ENCODE results near the gene FAAP100. TPM values are rescaled to one million over a fixed set of nuclear protein-coding genes. Genes with fewer than 3 reads are reported as not detected.
A peak's percentile ranks its signal among the peaks of the same experiment; 100 is the strongest.

FAAP100 gene
- polyA plus RNA-seq, 1 donor (not counting 4 experiments of a cell fraction or from before 2014, with no cell fraction given), result 3.8 TPM

DNA sequence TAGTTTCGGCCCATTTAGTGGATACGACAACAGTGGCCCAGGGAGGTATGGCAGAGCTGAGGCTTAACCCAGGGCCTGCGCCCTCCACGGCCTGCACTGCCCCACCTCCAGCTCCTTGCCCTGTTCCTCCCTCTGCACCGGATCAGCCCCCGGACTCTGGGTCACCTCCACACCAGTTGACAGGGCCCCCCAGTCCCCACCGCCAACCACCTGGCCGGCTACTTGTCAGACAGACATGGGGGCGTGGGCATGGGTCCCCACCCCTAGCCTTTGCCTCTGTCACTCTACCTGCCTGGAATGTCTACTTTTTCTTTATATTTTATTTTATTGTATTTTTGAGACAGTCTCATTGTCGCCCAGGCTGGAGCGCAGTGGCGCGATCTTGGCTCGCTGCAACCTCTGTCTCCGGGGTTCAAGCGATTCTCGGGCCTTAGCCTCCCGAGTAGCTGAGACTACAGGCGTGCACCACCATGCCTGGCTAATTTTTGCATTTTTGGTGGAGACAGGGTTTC is 36.6 kb downstream of the FAAP100 start:
- peaks cover 19% of the 10 kb centered on the region for H3K79me2 ChIP-seq (ENCODE audit: control insufficient read depth, insufficient read depth, low read length)
- H3K27ac ChIP-seq (ENCODE audit: control insufficient read depth, insufficient read depth, low read length), result peak overlapping the region; percentile 49
- DNase-seq (ENCODE audit: low read depth, low spot score), result no peak
- peaks cover 14% of the 10 kb centered on the region for H3K4me1 ChIP-seq (ENCODE audit: control insufficient read depth, extremely low read depth, insufficient read depth, low read length)
- no peak overlapping the region for H2AFZ ChIP-seq (ENCODE audit: control insufficient read depth, low read length)
- no peaks in the 10 kb centered on the region for H3K27me3 ChIP-seq (ENCODE audit: control insufficient read depth, extremely low read depth, insufficient read depth, low read length)
- TF ChIP-seq, protein P1, sequence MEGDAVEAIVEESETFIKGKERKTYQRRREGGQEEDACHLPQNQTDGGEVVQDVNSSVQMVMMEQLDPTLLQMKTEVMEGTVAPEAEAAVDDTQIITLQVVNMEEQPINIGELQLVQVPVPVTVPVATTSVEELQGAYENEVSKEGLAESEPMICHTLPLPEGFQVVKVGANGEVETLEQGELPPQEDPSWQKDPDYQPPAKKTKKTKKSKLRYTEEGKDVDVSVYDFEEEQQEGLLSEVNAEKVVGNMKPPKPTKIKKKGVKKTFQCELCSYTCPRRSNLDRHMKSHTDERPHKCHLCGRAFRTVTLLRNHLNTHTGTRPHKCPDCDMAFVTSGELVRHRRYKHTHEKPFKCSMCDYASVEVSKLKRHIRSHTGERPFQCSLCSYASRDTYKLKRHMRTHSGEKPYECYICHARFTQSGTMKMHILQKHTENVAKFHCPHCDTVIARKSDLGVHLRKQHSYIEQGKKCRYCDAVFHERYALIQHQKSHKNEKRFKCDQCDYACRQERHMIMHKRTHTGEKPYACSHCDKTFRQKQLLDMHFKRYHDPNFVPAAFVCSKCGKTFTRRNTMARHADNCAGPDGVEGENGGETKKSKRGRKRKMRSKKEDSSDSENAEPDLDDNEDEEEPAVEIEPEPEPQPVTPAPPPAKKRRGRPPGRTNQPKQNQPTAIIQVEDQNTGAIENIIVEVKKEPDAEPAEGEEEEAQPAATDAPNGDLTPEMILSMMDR (optimal IDR thresholded peaks at IDR 0.05 in 1 of 3, IDR thresholded peaks at IDR 0.05 in 1 of 3, conservative IDR thresholded peaks at IDR 0.05 in 1 of 3; ENCODE audit: extremely low read depth in 1 of 3, insufficient read depth in 2 of 3, low read length in 3 of 3), result no peak
- no peak for TF ChIP-seq EZH2 (IDR thresholded peaks at IDR 0.05; ENCODE audit: low read length)
- H3K4me2 ChIP-seq (ENCODE audit: control insufficient read depth, extremely low read depth, insufficient read depth, low read depth, low read length), result peak overlapping the region; percentile 93
- no peak for FAIRE-seq
- peaks cover 2% of the 10 kb centered on the region for H3K9me3 ChIP-seq (ENCODE audit: control insufficient read depth, low read depth, low read length)
- H3K9me1 ChIP-seq (ENCODE audit: control insufficient read depth, extremely low read depth, insufficient read depth, low read length), result no peaks in the 10 kb centered on the region
- H3K36me3 ChIP-seq (ENCODE audit: control insufficient read depth in 2 of 2, extremely low read depth in 1 of 2, insufficient read depth in 2 of 2, low read length in 2 of 2), result peaks cover 15% of the 10 kb centered on the region in 2 experiments
- H3K9ac ChIP-seq (ENCODE audit: control insufficient read depth, extremely low read depth, insufficient read depth, low read length), result peak overlapping the region; percentile 67
- dilution Hi-C loops (cut with MboI; ENCODE audit: extremely low pct_ligation_motif_present, low sequenced_read_pairs), result no loop called here
- peak overlapping the region; percentile 51 to 71 (median 59) for H3K4me3 ChIP-seq (ENCODE audit: control insufficient read depth in 2 of 3, extremely low read depth in 1 of 3, insufficient read depth in 2 of 3, low read depth in 1 of 3, low read length in 3 of 3)
- peaks cover 17% of the 10 kb centered on the region for H4K20me1 ChIP-seq (ENCODE audit: control insufficient read depth, extremely low read depth, insufficient read depth, low read length)

DNA sequence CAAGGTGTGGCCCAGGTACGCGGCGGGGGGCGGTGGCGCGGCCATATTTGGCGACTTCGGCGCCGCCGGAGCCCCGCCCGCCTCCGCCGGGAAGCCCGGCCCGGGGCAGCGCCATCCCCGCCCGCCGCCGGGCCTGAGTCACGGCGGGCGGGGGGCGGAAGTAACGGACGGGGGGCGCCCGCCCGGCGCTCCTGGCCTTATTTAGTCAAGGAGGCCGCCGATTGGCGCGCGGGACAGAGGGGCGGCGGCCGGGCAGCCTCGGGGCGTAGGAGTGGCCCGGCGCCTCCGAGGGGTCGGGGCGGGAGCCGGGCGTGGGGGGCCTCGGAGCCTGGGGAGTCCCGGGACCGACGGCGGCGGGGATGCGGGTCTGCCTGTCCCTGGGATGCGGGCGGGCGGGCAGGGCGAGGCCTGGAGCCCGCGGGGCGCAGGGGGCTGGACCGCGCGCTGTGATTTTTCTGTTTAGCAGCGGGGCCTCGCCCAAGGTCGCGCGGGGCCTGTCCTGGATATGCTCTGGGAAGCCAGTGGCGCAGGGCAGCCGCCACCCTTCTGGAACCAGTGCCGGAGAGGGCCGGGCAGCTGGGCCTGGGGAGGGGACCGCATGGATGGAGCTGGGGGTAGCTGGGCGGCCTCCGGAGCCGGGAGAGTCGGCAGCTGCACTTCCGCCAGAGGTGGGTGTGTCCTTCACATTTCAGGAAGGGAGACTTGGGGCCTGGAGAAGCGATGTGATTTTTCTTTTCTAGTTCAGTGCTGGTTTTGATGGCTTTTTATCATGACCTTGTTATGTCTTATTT is 37.2 kb downstream of the FAAP100 start:
- FAIRE-seq (no peak), DNase-seq (ENCODE audit: low read depth, low spot score) (no peak)
- Histone ChIP-seq H3K36me3 (ENCODE audit: control insufficient read depth in 2 of 2, extremely low read depth in 1 of 2, insufficient read depth in 2 of 2, low read length in 2 of 2) (peaks cover 20 to 22% of the 10 kb centered on the region in 2 experiments), H3K9me3 (ENCODE audit: control insufficient read depth, low read depth, low read length) (peaks cover 2% of the 10 kb centered on the region), H3K27ac (ENCODE audit: control insufficient read depth, insufficient read depth, low read length) (peak overlapping the region; percentile 49), H3K79me2 (ENCODE audit: control insufficient read depth, insufficient read depth, low read length) (peaks cover 26% of the 10 kb centered on the region), H3K9me1 (ENCODE audit: control insufficient read depth, extremely low read depth, insufficient read depth, low read length) (no peaks in the 10 kb centered on the region), H4K20me1 (ENCODE audit: control insufficient read depth, extremely low read depth, insufficient read depth, low read length) (peaks cover 23% of the 10 kb centered on the region), H3K4me3 (ENCODE audit: control insufficient read depth in 2 of 3, extremely low read depth in 1 of 3, insufficient read depth in 2 of 3, low read depth in 1 of 3, low read length in 3 of 3) (peak overlapping the region; percentile 51 to 71 (median 59)), H3K27me3 (ENCODE audit: control insufficient read depth, extremely low read depth, insufficient read depth, low read length) (no peaks in the 10 kb centered on the region), H3K9ac (ENCODE audit: control insufficient read depth, extremely low read depth, insufficient read depth, low read length) (peak overlapping the region; percentile 67), H2AFZ (ENCODE audit: control insufficient read depth, low read length) (no peak overlapping the region), H3K4me2 (ENCODE audit: control insufficient read depth, extremely low read depth, insufficient read depth, low read depth, low read length) (peak overlapping the region; percentile 93), H3K4me1 (ENCODE audit: control insufficient read depth, extremely low read depth, insufficient read depth, low read length) (peaks cover 19% of the 10 kb centered on the region)
- dilution Hi-C loops (cut with MboI; ENCODE audit: extremely low pct_ligation_motif_present, low sequenced_read_pairs), result no loop called here
- TF ChIP-seq, protein P1 (optimal IDR thresholded peaks at IDR 0.05 in 1 of 3, IDR thresholded peaks at IDR 0.05 in 1 of 3, conservative IDR thresholded peaks at IDR 0.05 in 1 of 3; ENCODE audit: extremely low read depth in 1 of 3, insufficient read depth in 2 of 3, low read length in 3 of 3), result no peak
- no peak for TF ChIP-seq EZH2 (IDR thresholded peaks at IDR 0.05; ENCODE audit: low read length)
